IMR-90 (cell line): Measurements from ENCODE around the gene NCF2.

Source experiments
- BHLHE40 ChIP-seq: fragments of 150-350 bp; IDR thresholded peaks from 2 replicates; pipeline ENCODE4 v1.6.1; 2016; ENCODE audit warnings: mild to moderate bottlenecking, low read depth, low read length
- CEBPB ChIP-seq: IDR thresholded peaks from 2 replicates; pipeline ENCODE4 v1.6.1; 2012; ENCODE audit warnings: low read depth, low read length, improper control_type of control experiment
- CHD1 ChIP-seq: IDR thresholded peaks from 2 replicates; pipeline ENCODE4 v1.6.1; 2012; ENCODE audit warnings: low read depth, low read length, improper control_type of control experiment
- ELK1 ChIP-seq: fragments of 150-350 bp; IDR thresholded peaks from 2 replicates; pipeline ENCODE4 v1.6.1; 2016; ENCODE audit warnings: low read depth, mild to moderate bottlenecking, low read length, moderate library complexity, borderline replicate concordance
- FOS ChIP-seq: fragments of 150-350 bp; IDR thresholded peaks from 2 replicates; pipeline ENCODE4 v1.6.1; 2016; ENCODE audit warnings: low read depth, low read length
- MAZ ChIP-seq: IDR thresholded peaks from 2 replicates; pipeline ENCODE4 v1.6.1; 2012; ENCODE audit warnings: low read depth, mild to moderate bottlenecking, low read length, improper control_type of control experiment, moderate library complexity, borderline replicate concordance
- MXI1 ChIP-seq: IDR thresholded peaks from 2 replicates; pipeline ENCODE4 v1.6.1; 2012; ENCODE audit warnings: low read depth, mild to moderate bottlenecking, low read length, moderate library complexity, borderline replicate concordance
- POLR2A ChIP-seq: IDR thresholded peaks from 2 replicates; pipeline ENCODE4 v1.6.1; 2012; ENCODE audit warnings: mild to moderate bottlenecking, low read depth, low read length
- RAD21 ChIP-seq: IDR thresholded peaks from 2 replicates; pipeline ENCODE4 v1.6.1; 2012; ENCODE audit warnings: low read length, improper control_type of control experiment
- RCOR1 ChIP-seq: IDR thresholded peaks from 2 replicates; pipeline ENCODE4 v1.6.1; 2012; ENCODE audit warnings: mild to moderate bottlenecking, low read length, improper control_type of control experiment; ENCODE audit not compliant: insufficient replicate concordance
- RFX5 ChIP-seq: IDR thresholded peaks from 2 replicates; pipeline ENCODE4 v1.8.0; 2012; ENCODE audit warnings: low read depth, mild to moderate bottlenecking, low read length, moderate library complexity
- SMC3 ChIP-seq: fragments of 150-350 bp; IDR thresholded peaks from 2 replicates; pipeline ENCODE4 v1.6.1; 2016; ENCODE audit warnings: low read depth, mild to moderate bottlenecking, antibody characterized with exemption, low read length, moderate library complexity
- USF2 ChIP-seq: fragments of 150-350 bp; IDR thresholded peaks from 2 replicates; pipeline ENCODE4 v1.6.1; 2017; ENCODE audit warnings: mild to moderate bottlenecking, antibody characterized with exemption, low read length, low read depth
- TF ChIP-seq, protein P1 (sequence below): conservative IDR thresholded peaks from 2 replicates; pipeline ENCODE4 v1.5.1; 2012; ENCODE audit warnings: mild to moderate bottlenecking, low read depth, low read length, improper control_type of control experiment

GRCh38 chr1:183634429-183635065 lies 44.3 kb upstream of the NCF2 start:
- TF ChIP-seq MAZ (no peak), POLR2A (no peak), USF2 (no peak), SMC3 (no peak), CHD1 (no peak), RCOR1 (no peak), MXI1 (no peak), ELK1 (no peak), CEBPB (no peak), BHLHE40 (no peak), RAD21 (no peak), FOS (no peak), RFX5 (no peak)
- TF ChIP-seq, protein P1, sequence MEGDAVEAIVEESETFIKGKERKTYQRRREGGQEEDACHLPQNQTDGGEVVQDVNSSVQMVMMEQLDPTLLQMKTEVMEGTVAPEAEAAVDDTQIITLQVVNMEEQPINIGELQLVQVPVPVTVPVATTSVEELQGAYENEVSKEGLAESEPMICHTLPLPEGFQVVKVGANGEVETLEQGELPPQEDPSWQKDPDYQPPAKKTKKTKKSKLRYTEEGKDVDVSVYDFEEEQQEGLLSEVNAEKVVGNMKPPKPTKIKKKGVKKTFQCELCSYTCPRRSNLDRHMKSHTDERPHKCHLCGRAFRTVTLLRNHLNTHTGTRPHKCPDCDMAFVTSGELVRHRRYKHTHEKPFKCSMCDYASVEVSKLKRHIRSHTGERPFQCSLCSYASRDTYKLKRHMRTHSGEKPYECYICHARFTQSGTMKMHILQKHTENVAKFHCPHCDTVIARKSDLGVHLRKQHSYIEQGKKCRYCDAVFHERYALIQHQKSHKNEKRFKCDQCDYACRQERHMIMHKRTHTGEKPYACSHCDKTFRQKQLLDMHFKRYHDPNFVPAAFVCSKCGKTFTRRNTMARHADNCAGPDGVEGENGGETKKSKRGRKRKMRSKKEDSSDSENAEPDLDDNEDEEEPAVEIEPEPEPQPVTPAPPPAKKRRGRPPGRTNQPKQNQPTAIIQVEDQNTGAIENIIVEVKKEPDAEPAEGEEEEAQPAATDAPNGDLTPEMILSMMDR, result no peak
